Mucosa of descending colon (tissue), 3 donors: ENCODE results near the gene LONRF2. TPM values are rescaled to one million over a fixed set of nuclear protein-coding genes. Genes with fewer than 3 reads are reported as not detected.
A peak's percentile ranks its signal among the peaks of the same experiment; 100 is the strongest.

Experiments
- ATAC-seq: fragments of 200-7000 bp; cut with Tn5 transposase; one replicate; pipeline ENCODE4 v1.9.1; 2020; ENCODE audit warnings: mild to moderate bottlenecking, moderate library complexity
- DNase-seq, 3 donors: peaks; one replicate each; pipeline ENCODE4 v3.0.0-alpha.2; 2020
- H3K36me3 ChIP-seq: fragments of 200-600 bp; one replicate; pipeline ENCODE4 v1.8.0; 2021; ENCODE audit warnings: low read depth, mild to moderate bottlenecking
- H3K4me1 ChIP-seq: fragments of 200-600 bp; one replicate; pipeline ENCODE4 v1.8.0; 2021; ENCODE audit warnings: low read depth, mild to moderate bottlenecking
- H3K4me3 ChIP-seq: fragments of 200-600 bp; one replicate; pipeline ENCODE4 v1.8.0; 2021; ENCODE audit warnings: mild to moderate bottlenecking
- H3K9me3 ChIP-seq: fragments of 200-600 bp; one replicate; pipeline ENCODE4 v1.8.0; 2021; ENCODE audit warnings: mild to moderate bottlenecking
- CTCF ChIP-seq: fragments of 200-600 bp; IDR thresholded peaks from one replicate; pipeline ENCODE4 v1.8.0; 2022; ENCODE audit warnings: antibody characterized with exemption, mild to moderate bottlenecking
- intact Hi-C, 2 donors: fragments of 100-400 bp; cut with DNase I in 1 of 2; cut with micrococcal nuclease in 1 of 2; formaldehyde crosslinking; loops; one replicate each; pipeline versions ENCODE4 v1.11.0 to v1.11.1; 2022; cut with DNase I, micrococcal nuclease
- total RNA-seq, 3 donors: library from RNA; stranded (reverse); fragmentation: NEBNext Ultra II Directional in 2 of 3; extraction: Animal tissue kit (Norgen Biotek cat#: 25700) in 2 of 3; gene quantifications; one replicate each; pipeline versions ENCODE4 v1.2.1 to v1.2.4, GENCODE V29; 2021 to 2023
- donor health status: DM: no; HTN: no; CAD: no; lungs with moderate emphysema.
- donor health status: DM: no; HTN: no; CAD: no.
- donor health status: DM: no; HTN: yes; CAD: no.

LONRF2 gene
- total RNA-seq, 3 donors from 2014 or later, result 0.41 to 19.9 (median 0.67) TPM

GRCh38 chr2:100327742-100328141, 5.4 kb upstream of the LONRF2 start:
- intact Hi-C loops, result no loop called here
- DNase-seq (no peak), ATAC-seq (no peak)
- H3K9me3 ChIP-seq, result no peaks in the 10 kb centered on the region
- no peak overlapping the region for H3K4me3 ChIP-seq
- H3K36me3 ChIP-seq, result no peaks in the 10 kb centered on the region
- no peaks in the 10 kb centered on the region for H3K4me1 ChIP-seq
- no peak for TF ChIP-seq CTCF

GRCh38 chr2:100321179-100321865, 979 bp downstream of the LONRF2 start:
- H3K4me1 ChIP-seq, result no peaks in the 10 kb centered on the region
- peak; percentile 24 for ATAC-seq
- peaks cover 10% of the 10 kb centered on the region for H3K9me3 ChIP-seq
- no peak overlapping the region for H3K4me3 ChIP-seq
- peak in 1 of 3 donors; percentile 58 for DNase-seq
- TF ChIP-seq CTCF, result no peak
- intact Hi-C loops, result no loop called here
- no peaks in the 10 kb centered on the region for H3K36me3 ChIP-seq

- ATAC-seq (no peak), DNase-seq (no peak)
- H3K36me3 ChIP-seq, result no peaks in the 10 kb centered on the region
- peaks cover 10% of the 10 kb centered on the region for H3K9me3 ChIP-seq
- H3K4me3 ChIP-seq, result no peak overlapping the region
- intact Hi-C loops, result no loop called here
- no peaks in the 10 kb centered on the region for H3K4me1 ChIP-seq
- no peak for TF ChIP-seq CTCF
Observed at GRCh38 chr2:100320547-100321178, 1.6 kb downstream of the LONRF2 start.

GRCh38 chr2:100317634-100318033, 4.7 kb downstream of the LONRF2 start:
- ATAC-seq, result no peak
- TF ChIP-seq CTCF, result no peak
- intact Hi-C loops, result no loop called here

GRCh38 chr2:100309973-100310719, 12.2 kb downstream of the LONRF2 start:
- ATAC-seq, result no peak
- DNase-seq, result no peak
- H3K9me3 ChIP-seq, result no peaks in the 10 kb centered on the region
- no peak overlapping the region for H3K4me3 ChIP-seq
- intact Hi-C loops, result no loop called here
- no peaks in the 10 kb centered on the region for H3K4me1 ChIP-seq
- no peaks in the 10 kb centered on the region for H3K36me3 ChIP-seq
- no peak for TF ChIP-seq CTCF

More at GRCh38 chr2:100317634-100318033, 4.7 kb downstream of the LONRF2 start:
- no peaks in the 10 kb centered on the region for H3K4me1 ChIP-seq
- peaks cover 10% of the 10 kb centered on the region for H3K9me3 ChIP-seq
- no peaks in the 10 kb centered on the region for H3K36me3 ChIP-seq
- H3K4me3 ChIP-seq, result no peak overlapping the region
- no peak for DNase-seq
